Thymus (tissue), 11 donors: ENCODE results near the gene ARMCX4. TPM values are rescaled to one million over a fixed set of nuclear protein-coding genes. Genes with fewer than 3 reads are reported as not detected.
"Not testable (repeated sequence)": the region's sequence is repeated elsewhere in the genome, so short reads cannot be mapped to it uniquely, and the experiment has no call there.

Source experiments
- DNase-seq, 9 donors: peaks; one replicate each; pipeline ENCODE4 v3.0.0-alpha.2; 2013; ENCODE audit warnings: low spot score in 9 of 9, low read depth in 6 of 9, missing footprints in 1 of 9
- H3K27ac ChIP-seq, 2 donors: one replicate each; pipeline ENCODE4 v1.5.1; 2013; ENCODE audit warnings: control low read depth in 1 of 2, low read depth in 1 of 2, low read length in 1 of 2, mild to moderate bottlenecking in 1 of 2, moderate library complexity in 1 of 2
- H3K27me3 ChIP-seq, 2 donors: one replicate each; pipeline ENCODE4 v1.5.1; 2013; ENCODE audit warnings: low read length in 1 of 2; ENCODE audit not compliant: control insufficient read depth in 2 of 2, insufficient read depth in 1 of 2
- H3K36me3 ChIP-seq, 2 donors: one replicate each; pipeline ENCODE4 v1.5.1; 2013; ENCODE audit warnings: low read length in 1 of 2, mild to moderate bottlenecking in 1 of 2, moderate library complexity in 1 of 2; ENCODE audit not compliant: control insufficient read depth in 2 of 2, insufficient read depth in 2 of 2
- H3K4me1 ChIP-seq, 2 donors: one replicate each; pipeline ENCODE4 v1.5.1; 2013; ENCODE audit warnings: low read length in 2 of 2; ENCODE audit not compliant: control insufficient read depth in 2 of 2, insufficient read depth in 2 of 2
- H3K4me3 ChIP-seq, 2 donors: one replicate each; pipeline ENCODE4 v1.5.1; 2013; ENCODE audit warnings: low read length in 2 of 2, control low read depth in 1 of 2, mild to moderate bottlenecking in 1 of 2
- H3K9me3 ChIP-seq, 2 donors: one replicate each; pipeline ENCODE4 v1.5.1; 2013; ENCODE audit warnings: low read length in 1 of 2, mild to moderate bottlenecking in 1 of 2; ENCODE audit not compliant: control insufficient read depth in 2 of 2, insufficient read depth in 1 of 2
- WGBS: extraction: QIAGEN DNeasy Blood & Tissue Kit; methylation state at CpG from one replicate; pipeline ENCODE4 v1.1.7; 2013; 5-methylcytosine and 5-hydroxymethylcytosine counted together
- polyA plus RNA-seq: library from polyadenylated mRNA; stranded (reverse); fragments of 200-250 nt; gene quantifications from one replicate; pipeline ENCODE4 v1.2.3, GENCODE V29; 2013
- total RNA-seq: library from RNA; stranded (reverse); fragments of 120-200 nt; gene quantifications from one replicate; pipeline ENCODE4 v1.2.4, GENCODE V29; 2013
- donor health status: healthy.

ARMCX4 gene
- total and polyA plus RNA-seq, 2 donors = 1.8 to 6.4 TPM

DNA sequence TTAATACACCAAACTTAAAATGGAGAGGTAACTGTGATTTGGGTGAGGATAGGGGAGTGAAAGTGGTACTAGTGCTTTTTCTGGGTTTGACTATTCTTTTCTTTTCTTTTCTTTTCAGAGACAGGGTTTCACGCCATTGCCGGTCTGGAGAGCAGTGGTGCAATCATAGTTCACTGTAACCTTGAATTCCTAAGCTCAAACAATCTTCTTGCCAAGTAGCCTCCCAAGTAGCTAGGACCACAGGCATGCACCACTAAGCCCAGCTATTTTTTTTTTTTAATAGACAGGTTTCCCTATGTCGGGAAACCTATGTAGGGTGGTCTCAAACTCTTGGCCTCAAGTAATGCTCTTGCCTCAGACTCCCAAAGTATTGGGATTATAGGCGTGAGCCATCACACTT is 3.0 kb upstream of the ARMCX4 start:
- peaks cover 0 to 3% of the 10 kb centered on the region in 2 donors for H3K4me1 ChIP-seq
- DNase-seq = no peak
- WGBS = 97% methylated on average over 4 of the region's 4 CpGs

DNA sequence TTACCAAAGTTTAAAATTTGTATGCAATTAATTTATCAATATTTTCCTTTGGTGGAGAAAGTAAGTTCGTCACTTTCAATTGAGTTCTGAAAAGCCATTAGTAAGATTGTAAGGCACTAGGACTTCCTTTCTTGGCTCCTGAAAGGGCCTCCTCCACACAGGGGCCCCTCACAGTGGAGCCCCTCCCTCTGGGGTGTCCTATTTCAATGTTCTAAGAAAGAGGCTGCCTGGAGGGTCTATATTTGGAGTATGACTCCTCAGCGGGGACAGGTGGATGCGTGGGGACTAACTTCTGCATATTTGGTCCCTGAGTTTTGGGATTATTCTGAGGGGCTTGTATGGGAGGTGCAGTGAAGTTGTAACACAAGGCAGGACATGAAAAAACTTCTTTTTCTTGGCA is 1.6 kb upstream of the ARMCX4 start:
- Histone ChIP-seq H3K36me3 (no peaks in the 10 kb centered on the region), H3K4me1 (peaks cover 0 to 3% of the 10 kb centered on the region in 2 donors), H3K4me3 (no peak overlapping the region), H3K27me3 (peaks cover 0 to 7% of the 10 kb centered on the region in 2 donors), H3K9me3 (no peaks in the 10 kb centered on the region), H3K27ac (no peak overlapping the region)
- WGBS = 91% methylated on average over 3 of the region's 3 CpGs
- DNase-seq = no peak

More for the DNA sequence above, 3.0 kb upstream of the ARMCX4 start:
- Histone ChIP-seq H3K36me3 (no peaks in the 10 kb centered on the region), H3K27ac (no peak overlapping the region), H3K4me3 (no peak overlapping the region), H3K27me3 (peaks cover 0 to 7% of the 10 kb centered on the region in 2 donors), H3K9me3 (no peaks in the 10 kb centered on the region)

DNA sequence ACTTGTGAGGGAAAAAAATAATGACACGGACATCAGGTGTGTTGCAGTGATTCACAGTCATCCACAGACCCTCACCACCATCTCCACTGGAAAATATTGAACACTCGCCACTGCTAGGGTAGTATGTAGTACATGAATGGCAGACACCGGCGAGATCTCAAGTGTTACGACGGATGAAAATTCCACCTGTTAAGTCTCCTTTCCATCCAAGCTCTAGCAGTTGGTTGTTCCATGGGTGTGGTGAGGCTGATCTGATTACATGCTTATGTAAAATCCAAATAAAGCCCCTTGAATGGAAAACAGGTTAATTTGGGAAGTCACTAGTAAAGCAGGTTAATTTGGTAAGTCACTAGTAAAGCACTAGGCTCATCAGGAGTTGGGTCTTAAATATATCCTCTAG is 1.1 kb upstream of the ARMCX4 start:
- no peaks in the 10 kb centered on the region for H3K9me3 ChIP-seq
- H3K27me3 ChIP-seq = peaks cover 0 to 7% of the 10 kb centered on the region in 2 donors
- H3K27ac ChIP-seq = no peak overlapping the region
- peaks cover 0 to 3% of the 10 kb centered on the region in 2 donors for H3K4me1 ChIP-seq
- no peaks in the 10 kb centered on the region for H3K36me3 ChIP-seq
- 97% methylated on average over 6 of the region's 6 CpGs for WGBS
- DNase-seq = no peak
- no peak overlapping the region for H3K4me3 ChIP-seq

DNA sequence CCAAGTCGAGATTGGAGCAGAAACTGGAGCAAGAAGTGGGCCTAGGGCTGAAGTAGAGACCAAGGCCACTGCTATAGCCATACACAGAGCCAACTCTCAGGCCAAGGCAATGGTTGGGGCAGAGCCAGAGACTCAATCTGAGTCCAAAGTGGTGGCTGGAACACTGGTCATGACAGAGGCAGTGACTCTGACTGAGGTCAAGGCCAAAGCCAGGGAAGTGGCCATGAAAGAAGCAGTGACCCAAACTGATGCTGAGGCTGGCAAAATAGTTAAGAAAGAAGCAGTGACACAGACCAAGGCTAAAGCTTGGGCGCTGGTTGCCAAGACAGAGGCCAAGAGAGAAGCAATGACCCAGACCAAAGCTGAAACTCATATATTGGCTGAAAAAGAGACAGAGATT is 3.5 kb downstream of the ARMCX4 start:
- H3K27ac ChIP-seq = no peak overlapping the region
- H3K27me3 ChIP-seq = peaks cover 0 to 7% of the 10 kb centered on the region in 2 donors
- DNase-seq = no peak
- H3K36me3 ChIP-seq = no peaks in the 10 kb centered on the region
- WGBS = 86% methylated on average over 2 of the region's 2 CpGs
- H3K4me1 ChIP-seq = peaks cover 0 to 3% of the 10 kb centered on the region in 2 donors
- H3K9me3 ChIP-seq = no peaks in the 10 kb centered on the region
- H3K4me3 ChIP-seq = no peak overlapping the region

DNA sequence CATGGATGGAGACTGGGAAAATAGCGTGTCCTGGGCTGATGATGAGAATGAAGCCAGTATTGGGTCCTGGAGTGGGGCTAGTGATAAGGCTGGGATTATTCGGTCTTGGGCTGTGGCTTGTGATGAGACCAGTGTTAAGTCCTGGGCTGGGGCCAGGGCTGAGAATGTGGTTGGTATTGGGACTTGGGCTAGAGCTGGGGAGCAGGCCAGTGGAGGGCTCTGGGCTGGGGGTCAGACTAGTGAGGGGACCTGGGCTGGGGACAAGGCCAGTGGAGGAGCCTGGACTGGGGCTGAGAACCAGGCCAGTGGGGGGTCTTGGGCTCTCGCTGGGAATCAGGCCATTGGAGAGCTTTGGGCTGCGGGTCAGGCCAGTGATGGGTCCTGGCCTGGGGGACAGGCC is 6.7 kb downstream of the ARMCX4 start:
- Histone ChIP-seq H3K4me1 (no peaks in the 10 kb centered on the region), H3K27ac (no peak overlapping the region), H3K4me3 (no peak overlapping the region), H3K27me3 (no peaks in the 10 kb centered on the region), H3K9me3 (no peaks in the 10 kb centered on the region), H3K36me3 (no peaks in the 10 kb centered on the region)
- WGBS = 97% methylated on average over 4 of the region's 4 CpGs
- DNase-seq = no peak

DNA sequence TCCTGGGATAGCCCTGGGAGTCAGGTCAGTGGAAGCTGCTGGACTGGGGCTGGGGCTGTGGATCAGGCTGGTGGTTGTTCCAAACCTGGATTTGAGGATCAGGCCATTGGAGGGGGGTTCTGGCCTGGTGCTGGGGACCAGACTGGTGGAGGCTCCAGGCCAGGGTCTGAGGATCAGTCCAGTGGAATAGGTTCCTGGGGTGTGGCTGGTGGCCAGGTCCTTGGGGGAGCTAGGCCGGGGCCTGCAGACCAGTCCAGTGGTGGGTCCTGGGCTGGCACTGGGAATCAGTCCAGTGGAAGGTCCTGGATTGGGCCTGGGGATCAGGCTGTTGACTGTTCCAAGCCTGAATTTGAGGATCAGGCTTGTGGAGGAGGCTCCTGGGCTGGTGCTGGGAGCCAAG is 8.0 kb downstream of the ARMCX4 start:
- H3K4me3 ChIP-seq = no peak overlapping the region
- 100% methylated on average over 1 of the region's 1 CpG for WGBS
- no peak for DNase-seq

DNA sequence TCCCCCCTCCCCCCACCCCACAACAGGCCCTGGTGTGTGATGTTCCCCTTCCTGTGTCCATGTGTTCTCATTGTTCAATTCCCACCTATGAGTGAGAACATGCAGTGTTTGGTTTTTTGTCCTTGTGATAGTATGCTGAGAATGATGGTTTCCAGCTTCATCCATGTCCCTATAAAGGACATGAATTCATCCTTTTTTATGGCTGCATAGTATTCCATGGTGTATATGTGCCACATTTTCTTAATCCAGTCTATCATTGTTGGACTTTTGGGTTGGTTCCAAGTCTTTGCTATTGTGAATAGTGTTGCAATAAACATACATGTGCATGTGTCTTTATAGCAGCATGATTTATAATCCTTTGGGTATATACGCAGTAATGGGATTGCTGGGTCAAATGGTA is 17.7 kb downstream of the ARMCX4 start:
- DNase-seq, H3K4me3 ChIP-seq, H3K9me3 ChIP-seq, H3K27ac ChIP-seq, H3K27me3 ChIP-seq, H3K4me1 ChIP-seq, H3K36me3 ChIP-seq: not testable (repeated sequence)
- WGBS = 100% methylated on average over 1 of the region's 1 CpG

More for the DNA sequence above, 8.0 kb downstream of the ARMCX4 start:
- Histone ChIP-seq H3K27me3 (no peaks in the 10 kb centered on the region), H3K4me1 (no peaks in the 10 kb centered on the region), H3K27ac (no peak overlapping the region), H3K36me3 (no peaks in the 10 kb centered on the region), H3K9me3 (no peaks in the 10 kb centered on the region)

DNA sequence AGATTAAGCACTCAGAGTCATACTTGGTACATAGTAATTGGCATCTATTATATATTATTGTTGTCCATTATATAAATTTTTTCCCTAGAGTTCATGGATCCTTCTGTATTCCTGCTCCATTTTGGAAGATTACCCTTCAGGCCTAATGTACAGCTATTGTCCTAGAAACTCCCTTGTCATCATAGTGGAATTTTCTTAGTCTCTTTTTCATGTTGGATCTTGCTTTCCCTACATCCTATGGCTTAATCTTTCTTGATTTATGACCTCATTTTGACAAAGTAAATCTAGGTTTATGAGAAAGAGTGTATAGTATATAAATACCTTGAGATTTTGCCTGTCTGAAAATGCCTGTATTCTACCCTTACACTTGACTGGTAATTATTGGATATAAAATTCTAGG is 22.1 kb downstream of the ARMCX4 start:
- H3K27ac ChIP-seq = no peak overlapping the region
- H3K4me3 ChIP-seq = no peak overlapping the region
- no peaks in the 10 kb centered on the region for H3K36me3 ChIP-seq
- H3K27me3 ChIP-seq = no peaks in the 10 kb centered on the region
- no peak for DNase-seq
- H3K4me1 ChIP-seq = no peaks in the 10 kb centered on the region
- no peaks in the 10 kb centered on the region for H3K9me3 ChIP-seq

DNA sequence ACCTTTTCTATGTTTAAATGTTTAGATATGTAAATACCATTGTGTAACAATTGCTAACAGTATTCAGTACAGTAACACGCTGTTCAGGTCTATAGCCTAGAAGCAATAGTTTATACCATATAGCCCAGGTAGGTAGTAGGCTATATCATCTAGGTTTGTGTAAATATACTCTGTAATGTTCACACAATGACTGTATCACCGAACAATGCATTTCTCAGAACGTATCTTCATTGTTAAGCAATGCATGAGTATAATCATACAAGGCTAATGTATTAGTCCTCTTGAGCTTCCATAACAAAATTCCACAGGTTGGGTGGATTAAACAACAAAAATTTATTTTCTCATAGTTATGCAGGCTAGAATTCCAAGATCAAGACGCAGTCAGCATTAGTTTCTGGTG is 22.7 kb downstream of the ARMCX4 start:
- Histone ChIP-seq H3K4me1 (no peaks in the 10 kb centered on the region), H3K9me3 (no peaks in the 10 kb centered on the region), H3K4me3 (no peak overlapping the region), H3K27ac (no peak overlapping the region), H3K27me3 (no peaks in the 10 kb centered on the region), H3K36me3 (no peaks in the 10 kb centered on the region)
- DNase-seq = no peak
- WGBS = 97% methylated on average over 4 of the region's 4 CpGs

DNA sequence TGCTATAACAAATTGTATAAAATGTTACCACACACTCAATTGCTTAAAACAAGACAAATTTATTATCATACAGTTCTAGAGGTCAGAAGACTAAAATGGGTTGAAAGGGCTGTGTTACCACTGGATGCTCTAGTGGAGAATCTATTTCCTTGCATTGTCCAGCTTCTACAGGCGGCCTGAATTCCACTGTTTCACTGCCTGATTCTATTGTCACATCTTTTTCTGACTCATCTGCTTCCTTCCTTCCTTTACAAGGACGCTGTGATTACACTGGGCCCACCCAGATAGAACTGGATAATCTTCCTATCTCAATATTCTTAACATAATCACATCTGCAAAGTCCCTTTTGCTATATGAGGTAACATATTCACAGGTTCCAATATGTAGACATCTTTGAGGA is 45.7 kb downstream of the ARMCX4 start:
- DNase-seq = no peak
- Histone ChIP-seq H3K36me3 (no peaks in the 10 kb centered on the region), H3K27me3 (no peaks in the 10 kb centered on the region), H3K27ac (no peak overlapping the region), H3K4me1 (no peaks in the 10 kb centered on the region), H3K9me3 (no peaks in the 10 kb centered on the region), H3K4me3 (no peak overlapping the region)
- WGBS = 86% methylated on average over 2 of the region's 2 CpGs
